ENCODE data around the gene AARS1.
"Not testable (repeated sequence)": the region's sequence is repeated elsewhere in the genome, so short reads cannot be mapped to it uniquely, and the experiment has no call there.

Gene AARS1

GRCh38 chr16:70223971-70224513 is 65.3 kb downstream of the AARS1 start:
- DNase-seq = not testable (repeated sequence)

GRCh38 chr16:70223216-70223615 is 66.1 kb downstream of the AARS1 start:
- DNase-seq = not testable (repeated sequence)

GRCh38 chr16:70222574-70222973 is 66.7 kb downstream of the AARS1 start:
- not testable (repeated sequence) for DNase-seq

- DNase-seq = not testable (repeated sequence)
Measured at GRCh38 chr16:70218586-70218985, 70.7 kb downstream of the AARS1 start.

GRCh38 chr16:70206382-70206781 is 82.9 kb downstream of the AARS1 start:
- not testable (repeated sequence) for DNase-seq

- not testable (repeated sequence) for DNase-seq
Measured at GRCh38 chr16:70204668-70205405, 84.5 kb downstream of the AARS1 start.

- DNase-seq = not testable (repeated sequence)
Measured at GRCh38 chr16:70204010-70204409, 85.3 kb downstream of the AARS1 start.

- not testable (repeated sequence) for DNase-seq
Measured at GRCh38 chr16:70203508-70203907, 85.8 kb downstream of the AARS1 start.

Measured in amniotic stem cell (primary cell).